Erythroblast (primary cell): ENCODE results near the gene HIF1A.

Experiments used
- GATA1 ChIP-seq: IDR thresholded peaks from 2 replicates; pipeline ENCODE4 v1.6.1; 2011; ENCODE audit warnings: low read depth, mild to moderate bottlenecking, control low read depth, low read length, moderate library complexity
- POLR2A ChIP-seq: IDR thresholded peaks from 2 replicates; pipeline ENCODE4 v1.6.1; 2011; ENCODE audit warnings: mild to moderate bottlenecking, low read length

- TF ChIP-seq POLR2A (no peak), GATA1 (no peak)
These were observed 27.0 kb upstream of the HIF1A start for GRCh38 chr14:61668282-61668681.
